OCI-LY1 (cell line): Measurements from ENCODE around the gene STRIP1.

Source experiments
- H2AFZ ChIP-seq: fragments of 200-600 bp; sonication (generic), shearing (Covaris generic); 2 replicates; pipeline ENCODE4 v1.6.0; 2014; ENCODE audit warnings: antibody characterized with exemption, mild to moderate bottlenecking, low read length
- H3F3A ChIP-seq: fragments of 200-600 bp; sonication (generic), shearing (Covaris generic); 2 replicates; pipeline ENCODE4 v1.6.0; 2014; ENCODE audit warnings: mild to moderate bottlenecking, antibody characterized with exemption, low read length, moderate library complexity; ENCODE audit not compliant: insufficient read depth
- H3K27ac ChIP-seq: fragments of 200-600 bp; sonication (generic); 2 replicates; pipeline ENCODE4 v1.5.1; 2014; ENCODE audit warnings: low read length, mixed run types, mild to moderate bottlenecking, low read depth; ENCODE audit not compliant: poor library complexity, severe bottlenecking
- H3K27me3 ChIP-seq: fragments of 200-600 bp; sonication (generic); 2 replicates; pipeline ENCODE4 v1.6.0; 2014; ENCODE audit warnings: antibody characterized with exemption, mild to moderate bottlenecking, low read length, moderate library complexity; ENCODE audit not compliant: insufficient read depth
- H3K36me3 ChIP-seq: fragments of 200-600 bp; sonication (generic); 2 replicates; pipeline ENCODE4 v1.6.1; 2014; ENCODE audit warnings: mild to moderate bottlenecking, antibody characterized with exemption, low read length, moderate library complexity, mixed read lengths; ENCODE audit not compliant: insufficient read depth
- H3K4me1 ChIP-seq: fragments of 200-600 bp; sonication (generic); 2 replicates; pipeline ENCODE4 v1.5.1; 2014; ENCODE audit warnings: mild to moderate bottlenecking, low read length, moderate library complexity; ENCODE audit not compliant: insufficient read depth, severe bottlenecking
- H3K4me2 ChIP-seq: fragments of 200-600 bp; sonication (generic), shearing (Covaris generic); 2 replicates; pipeline ENCODE4 v1.6.1; 2014; ENCODE audit warnings: low read length
- H3K4me3 ChIP-seq: fragments of 200-600 bp; sonication (generic); 2 replicates; pipeline ENCODE4 v1.5.1; 2014; ENCODE audit warnings: low read length, low read depth, mild to moderate bottlenecking, mixed read lengths; ENCODE audit not compliant: poor library complexity, severe bottlenecking
- H3K79me2 ChIP-seq: fragments of 200-600 bp; shearing (Covaris generic); 2 replicates; pipeline ENCODE4 v1.6.1; 2016; ENCODE audit warnings: mixed run types, low read length, mixed read lengths; ENCODE audit not compliant: insufficient read depth
- H3K9ac ChIP-seq: fragments of 200-600 bp; sonication (generic), shearing (Covaris generic); 2 replicates; pipeline ENCODE4 v1.6.1; 2014; ENCODE audit warnings: mild to moderate bottlenecking, low read length, mixed read lengths
- H3K9me2 ChIP-seq: fragments of 200-600 bp; sonication (generic), shearing (Covaris generic); 2 replicates; pipeline ENCODE4 v1.6.1; 2014; ENCODE audit warnings: low read depth, mild to moderate bottlenecking, low read length, mixed read lengths
- H3K9me3 ChIP-seq: fragments of 200-600 bp; shearing (Covaris generic); 2 replicates; pipeline ENCODE4 v1.6.1; 2014; ENCODE audit warnings: low read length, mixed read lengths
- H4K20me1 ChIP-seq: fragments of 200-600 bp; sonication (generic), shearing (Covaris generic); 2 replicates; pipeline ENCODE4 v1.6.0; 2016; ENCODE audit warnings: mild to moderate bottlenecking, low read length; ENCODE audit not compliant: insufficient read depth
- EZH2 ChIP-seq: fragments of 200-600 bp; sonication (generic), shearing (Covaris generic); IDR thresholded peaks from 2 replicates; pipeline ENCODE4 v1.8.0; 2017; ENCODE audit warnings: borderline replicate concordance, mixed run types, mild to moderate bottlenecking, antibody characterized with exemption, low read length, moderate library complexity, mixed read lengths
- TF ChIP-seq, protein P1 (sequence below): fragments of 200-600 bp; sonication (generic), shearing (Covaris generic); IDR thresholded peaks from 2 replicates; pipeline ENCODE4 v1.5.1; 2017; ENCODE audit warnings: mild to moderate bottlenecking, antibody characterized with exemption, low read length, moderate library complexity, mixed read lengths

STRIP1 gene

DNA sequence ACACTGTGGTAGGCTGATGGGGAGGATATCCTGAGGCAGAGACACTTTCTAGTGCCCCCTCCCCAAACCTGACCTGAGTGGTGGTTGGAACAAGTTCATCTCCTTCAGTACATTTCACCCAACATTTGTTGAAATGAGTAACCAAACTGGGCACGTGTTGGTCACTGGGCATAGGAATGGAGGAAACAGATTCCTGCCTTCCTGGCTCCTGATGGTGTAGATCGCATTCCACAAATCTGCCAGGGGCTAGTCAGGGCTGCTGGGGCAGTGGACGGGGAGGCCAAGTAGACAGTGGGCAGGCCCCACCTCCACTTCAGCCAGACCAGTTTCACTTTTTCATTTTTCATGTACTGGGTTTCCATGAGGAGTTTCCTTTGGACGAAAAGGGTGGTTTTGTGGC, 52.5 kb downstream of the STRIP1 start:
- no peaks in the 10 kb centered on the region for H4K20me1 ChIP-seq
- H3K36me3 ChIP-seq, result no peaks in the 10 kb centered on the region
- no peaks in the 10 kb centered on the region for H3K9me2 ChIP-seq
- H3K4me1 ChIP-seq, result no peaks in the 10 kb centered on the region
- H2AFZ ChIP-seq, result no peak overlapping the region
- no peak overlapping the region for H3K9ac ChIP-seq
- H3K79me2 ChIP-seq, result no peaks in the 10 kb centered on the region
- TF ChIP-seq, protein P1, sequence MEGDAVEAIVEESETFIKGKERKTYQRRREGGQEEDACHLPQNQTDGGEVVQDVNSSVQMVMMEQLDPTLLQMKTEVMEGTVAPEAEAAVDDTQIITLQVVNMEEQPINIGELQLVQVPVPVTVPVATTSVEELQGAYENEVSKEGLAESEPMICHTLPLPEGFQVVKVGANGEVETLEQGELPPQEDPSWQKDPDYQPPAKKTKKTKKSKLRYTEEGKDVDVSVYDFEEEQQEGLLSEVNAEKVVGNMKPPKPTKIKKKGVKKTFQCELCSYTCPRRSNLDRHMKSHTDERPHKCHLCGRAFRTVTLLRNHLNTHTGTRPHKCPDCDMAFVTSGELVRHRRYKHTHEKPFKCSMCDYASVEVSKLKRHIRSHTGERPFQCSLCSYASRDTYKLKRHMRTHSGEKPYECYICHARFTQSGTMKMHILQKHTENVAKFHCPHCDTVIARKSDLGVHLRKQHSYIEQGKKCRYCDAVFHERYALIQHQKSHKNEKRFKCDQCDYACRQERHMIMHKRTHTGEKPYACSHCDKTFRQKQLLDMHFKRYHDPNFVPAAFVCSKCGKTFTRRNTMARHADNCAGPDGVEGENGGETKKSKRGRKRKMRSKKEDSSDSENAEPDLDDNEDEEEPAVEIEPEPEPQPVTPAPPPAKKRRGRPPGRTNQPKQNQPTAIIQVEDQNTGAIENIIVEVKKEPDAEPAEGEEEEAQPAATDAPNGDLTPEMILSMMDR, result no peak
- TF ChIP-seq EZH2, result no peak
- H3K4me3 ChIP-seq, result no peak overlapping the region
- H3K4me2 ChIP-seq, result no peak overlapping the region
- H3K27ac ChIP-seq, result no peak overlapping the region
- H3K9me3 ChIP-seq, result no peaks in the 10 kb centered on the region
- H3F3A ChIP-seq, result no peaks in the 10 kb centered on the region
- H3K27me3 ChIP-seq, result peaks cover 17% of the 10 kb centered on the region

DNA sequence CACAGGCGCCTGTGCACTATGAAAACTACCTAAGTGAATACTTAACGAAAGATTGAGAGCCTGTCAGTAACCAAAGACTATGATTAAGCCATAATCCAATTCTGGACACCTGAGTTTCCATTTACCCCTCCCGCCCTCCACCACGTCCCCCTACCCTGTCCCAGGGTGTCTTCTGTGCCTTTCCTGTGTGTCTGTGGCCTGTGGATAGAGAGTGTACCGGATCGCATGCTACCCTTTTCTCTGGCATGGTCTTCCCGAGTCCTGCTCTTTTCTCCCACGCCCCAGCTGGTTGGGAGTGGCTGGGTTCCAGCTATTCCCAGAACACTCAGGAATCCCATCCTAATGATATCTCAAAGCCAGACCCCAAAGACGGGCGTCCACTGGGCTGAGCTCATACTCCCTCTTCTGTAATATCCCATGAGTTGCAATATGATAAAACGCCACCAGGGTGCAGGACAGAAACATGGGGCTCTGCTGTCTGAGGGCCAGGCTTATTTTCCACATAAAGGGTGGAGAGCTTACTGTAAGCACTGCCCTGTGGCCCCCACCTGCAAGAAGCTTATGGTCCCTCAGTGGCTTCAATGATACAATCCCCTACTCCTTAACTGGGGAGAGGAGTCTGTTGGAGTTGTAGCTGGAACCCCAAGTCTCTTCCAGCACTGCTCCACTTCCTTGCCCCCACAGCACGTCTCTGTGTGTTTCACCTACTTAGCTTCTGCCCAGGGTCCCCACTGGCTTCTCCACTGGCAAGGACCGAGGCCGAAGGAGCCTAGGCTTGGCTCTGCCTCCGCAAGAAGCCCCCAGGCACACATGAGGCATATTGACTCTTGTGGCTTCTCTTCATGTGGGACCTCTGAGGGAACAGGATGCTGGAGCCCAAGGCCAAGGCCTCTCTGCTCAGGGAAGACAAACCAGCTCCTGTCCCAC, 53.7 kb downstream of the STRIP1 start:
- H3K36me3 ChIP-seq, result no peaks in the 10 kb centered on the region
- H3K27me3 ChIP-seq, result peaks cover 13% of the 10 kb centered on the region
- no peak overlapping the region for H3K27ac ChIP-seq
- H3K79me2 ChIP-seq, result no peaks in the 10 kb centered on the region
- H3K4me1 ChIP-seq, result no peaks in the 10 kb centered on the region
- H3F3A ChIP-seq, result no peaks in the 10 kb centered on the region
- no peak for TF ChIP-seq EZH2
- TF ChIP-seq, protein P1, result peak; percentile 63
- no peak overlapping the region for H3K9ac ChIP-seq
- H3K9me3 ChIP-seq, result no peaks in the 10 kb centered on the region
- H2AFZ ChIP-seq, result no peak overlapping the region
- no peak overlapping the region for H3K4me3 ChIP-seq
- no peak overlapping the region for H3K4me2 ChIP-seq
- no peaks in the 10 kb centered on the region for H3K9me2 ChIP-seq
- H4K20me1 ChIP-seq, result no peaks in the 10 kb centered on the region

DNA sequence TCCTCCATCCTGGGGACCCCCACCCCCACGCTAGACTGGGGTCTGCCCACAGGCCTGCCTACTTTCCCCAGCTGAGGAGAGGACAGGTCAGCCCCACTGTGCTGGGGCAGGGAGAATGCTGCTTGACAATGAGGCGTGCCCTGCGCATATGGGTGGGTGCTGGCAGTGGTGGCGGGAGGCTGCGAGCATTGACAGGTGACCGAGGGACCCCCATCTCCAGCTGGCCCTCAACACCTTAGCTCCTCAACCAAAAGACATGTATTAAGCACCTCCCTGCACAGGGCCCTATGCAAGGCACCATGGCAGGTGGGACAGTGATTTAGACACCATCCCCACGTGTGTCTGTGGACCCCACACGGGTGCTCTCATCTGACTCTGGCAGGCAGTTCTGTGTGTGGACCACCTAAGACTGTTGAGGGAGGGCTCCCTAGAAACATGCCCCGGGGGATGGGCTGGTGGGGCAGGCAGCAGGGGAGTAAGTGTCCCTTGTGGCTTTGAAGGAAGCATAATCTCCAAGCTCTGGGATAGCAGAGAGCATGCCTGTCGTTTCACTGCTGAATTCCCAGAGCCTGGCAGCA, 54.4 kb downstream of the STRIP1 start:
- Histone ChIP-seq H3K9me3 (no peaks in the 10 kb centered on the region), H3K9me2 (no peaks in the 10 kb centered on the region), H3K9ac (no peak overlapping the region), H3K79me2 (no peaks in the 10 kb centered on the region), H3K4me3 (no peak overlapping the region), H3F3A (no peaks in the 10 kb centered on the region), H3K27me3 (peaks cover 10% of the 10 kb centered on the region), H2AFZ (no peak overlapping the region), H4K20me1 (no peaks in the 10 kb centered on the region), H3K4me2 (no peak overlapping the region), H3K4me1 (no peaks in the 10 kb centered on the region), H3K36me3 (no peaks in the 10 kb centered on the region), H3K27ac (no peak overlapping the region)
- TF ChIP-seq, protein P1, result no peak
- no peak for TF ChIP-seq EZH2
